Measurements from ENCODE around the gene KCNMB3.
"Not testable (repeated sequence)": the region's sequence is repeated elsewhere in the genome, so short reads cannot be mapped to it uniquely, and the experiment has no call there.

The KCNMB3 gene
- 0.22 to 1.1 reads per million in 2 experiments for total RNA-seq

- no peak for DNase-seq (ENCODE audit: low read depth)
Observed at GRCh38 chr3:179250803-179251476, at the start of gene KCNMB3. KCNMB3 (minus strand) TSS chr3:179251114; CDS start chr3:179250990, 124 bp downstream.

GRCh38 chr3:179299999-179300613, 49.2 kb upstream of the KCNMB3 start:
- DNase-seq (ENCODE audit: low read depth), result no peak

- no peak for DNase-seq (ENCODE audit: low read depth)
Observed at GRCh38 chr3:179299316-179299715, 48.4 kb upstream of the KCNMB3 start.

- DNase-seq (ENCODE audit: low read depth), result no peak
Observed at GRCh38 chr3:179297971-179298725, 47.2 kb upstream of the KCNMB3 start.

- DNase-seq (ENCODE audit: low read depth), result no peak
Observed at GRCh38 chr3:179292450-179292849, 41.5 kb upstream of the KCNMB3 start.

GRCh38 chr3:179289295-179289694, 38.4 kb upstream of the KCNMB3 start:
- DNase-seq (ENCODE audit: low read depth), result no peak

GRCh38 chr3:179288845-179289244, 37.9 kb upstream of the KCNMB3 start:
- DNase-seq (ENCODE audit: low read depth), result no peak

GRCh38 chr3:179286331-179286730, 35.4 kb upstream of the KCNMB3 start:
- no peak for DNase-seq (ENCODE audit: low read depth)

- DNase-seq (ENCODE audit: low read depth), result no peak
Observed at GRCh38 chr3:179281825-179282224, 30.9 kb upstream of the KCNMB3 start.

- DNase-seq (ENCODE audit: low read depth), result no peak
Observed at GRCh38 chr3:179279837-179280236, 28.9 kb upstream of the KCNMB3 start.

- DNase-seq (ENCODE audit: low read depth), result no peak
Observed at GRCh38 chr3:179278932-179279693, 28.2 kb upstream of the KCNMB3 start.

- DNase-seq (ENCODE audit: low read depth), result no peak
Observed at GRCh38 chr3:179278151-179278550, 27.2 kb upstream of the KCNMB3 start.

GRCh38 chr3:179276743-179277142, 25.8 kb upstream of the KCNMB3 start:
- no peak for DNase-seq (ENCODE audit: low read depth)

GRCh38 chr3:179276001-179276400, 25.1 kb upstream of the KCNMB3 start:
- no peak for DNase-seq (ENCODE audit: low read depth)

GRCh38 chr3:179274434-179274833, 23.5 kb upstream of the KCNMB3 start:
- DNase-seq (ENCODE audit: low read depth), result not testable (repeated sequence)

GRCh38 chr3:179272385-179272784, 21.5 kb upstream of the KCNMB3 start:
- no peak for DNase-seq (ENCODE audit: low read depth)

GRCh38 chr3:179269152-179269707, 18.3 kb upstream of the KCNMB3 start:
- no peak for DNase-seq (ENCODE audit: low read depth)

GRCh38 chr3:179268400-179269051, 17.6 kb upstream of the KCNMB3 start:
- no peak for DNase-seq (ENCODE audit: low read depth)

- DNase-seq (ENCODE audit: low read depth), result no peak
Observed at GRCh38 chr3:179266701-179267211, 15.8 kb upstream of the KCNMB3 start.

GRCh38 chr3:179265875-179266274, 15.0 kb upstream of the KCNMB3 start:
- DNase-seq (ENCODE audit: low read depth), result no peak

- no peak for DNase-seq (ENCODE audit: low read depth)
Observed at GRCh38 chr3:179265092-179265491, 14.2 kb upstream of the KCNMB3 start.

Measured in T follicular helper cell (primary cell).